ENCODE measurements around the gene IL1R2. TPM values are rescaled to one million over a fixed set of nuclear protein-coding genes. Genes with fewer than 3 reads are reported as not detected.

IL1R2 gene
- total and polyA plus RNA-seq, 9 of the 15 experiments (the other 6 are each of a cell fraction or from before 2014, with no cell fraction given): 0.13 TPM; not detected in 8

GRCh38 chr2:102063941-102064678 lies 72.3 kb downstream of the IL1R2 start (continued):
- TF ChIP-seq, protein P1, sequence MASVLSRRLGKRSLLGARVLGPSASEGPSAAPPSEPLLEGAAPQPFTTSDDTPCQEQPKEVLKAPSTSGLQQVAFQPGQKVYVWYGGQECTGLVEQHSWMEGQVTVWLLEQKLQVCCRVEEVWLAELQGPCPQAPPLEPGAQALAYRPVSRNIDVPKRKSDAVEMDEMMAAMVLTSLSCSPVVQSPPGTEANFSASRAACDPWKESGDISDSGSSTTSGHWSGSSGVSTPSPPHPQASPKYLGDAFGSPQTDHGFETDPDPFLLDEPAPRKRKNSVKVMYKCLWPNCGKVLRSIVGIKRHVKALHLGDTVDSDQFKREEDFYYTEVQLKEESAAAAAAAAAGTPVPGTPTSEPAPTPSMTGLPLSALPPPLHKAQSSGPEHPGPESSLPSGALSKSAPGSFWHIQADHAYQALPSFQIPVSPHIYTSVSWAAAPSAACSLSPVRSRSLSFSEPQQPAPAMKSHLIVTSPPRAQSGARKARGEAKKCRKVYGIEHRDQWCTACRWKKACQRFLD (CRISPR knock-in tag; IDR thresholded peaks at IDR 0.05): peak; percentile 63; the same call in 1 of the 2 replicates
- TF ChIP-seq SNIP1 (IDR thresholded peaks at IDR 0.05; ENCODE audit: low read depth): no peak
- TF ChIP-seq NCOA2 (IDR thresholded peaks at IDR 0.05; ENCODE audit: partially characterized antibody in 2 of 2): no peak
- TF ChIP-seq ZNF584 (CRISPR knock-in tag; IDR thresholded peaks at IDR 0.05; ENCODE audit: low read depth): 0 out of 2 replicates have a peak, but pooled peaks have one; percentile 56
- no peak for TF ChIP-seq MEF2D (tag; conservative IDR thresholded peaks at IDR 0.05; ENCODE audit: low read depth)
- TF ChIP-seq SRF (CRISPR knock-in tag; IDR thresholded peaks at IDR 0.05): 0 out of 4 replicates have a peak, but pooled peaks of 1 of the 2 experiments have one; percentile 29
- peak; percentile 90 for TF ChIP-seq HMBOX1 (IDR thresholded peaks at IDR 0.05)
- TF ChIP-seq CBX1 (IDR thresholded peaks at IDR 0.05; ENCODE audit: low read depth): no peak
- TF ChIP-seq ZNF212 (CRISPR knock-in tag; IDR thresholded peaks at IDR 0.05): no peak
- no peak for TF ChIP-seq CHD1 (IDR thresholded peaks at IDR 0.05; ENCODE audit: low read length)
- TF ChIP-seq ZNF324 (CRISPR knock-in tag; IDR thresholded peaks at IDR 0.05): no peak
- TF ChIP-seq COPS2 (conservative IDR thresholded peaks at IDR 0.05): no peak
- no peak for TF ChIP-seq KLF6 (CRISPR knock-in tag; IDR thresholded peaks at IDR 0.05; ENCODE audit: borderline replicate concordance)
- TF ChIP-seq, protein P2, sequence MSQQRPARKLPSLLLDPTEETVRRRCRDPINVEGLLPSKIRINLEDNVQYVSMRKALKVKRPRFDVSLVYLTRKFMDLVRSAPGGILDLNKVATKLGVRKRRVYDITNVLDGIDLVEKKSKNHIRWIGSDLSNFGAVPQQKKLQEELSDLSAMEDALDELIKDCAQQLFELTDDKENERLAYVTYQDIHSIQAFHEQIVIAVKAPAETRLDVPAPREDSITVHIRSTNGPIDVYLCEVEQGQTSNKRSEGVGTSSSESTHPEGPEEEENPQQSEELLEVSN (IDR thresholded peaks at IDR 0.05; ENCODE audit: borderline replicate concordance in 1 of 2, extremely low read depth in 1 of 2, insufficient read depth in 1 of 2, insufficient read length in 1 of 2, low read depth in 1 of 2, low read length in 1 of 2, poor library complexity in 1 of 2, severe bottlenecking in 1 of 2): peak; percentile 50 to 53
- peak; percentile 97 for TF ChIP-seq MAFK (IDR thresholded peaks at IDR 0.05; ENCODE audit: low read length)
- no peak for TF ChIP-seq ZBTB1 (CRISPR knock-in tag; IDR thresholded peaks at IDR 0.05; ENCODE audit: borderline replicate concordance, low read depth)
- no peak for TF ChIP-seq NR3C1 (CRISPR knock-in tag; IDR thresholded peaks at IDR 0.05)
- no peak for TF ChIP-seq SNAPC5 (CRISPR knock-in tag; IDR thresholded peaks at IDR 0.05)
- TF ChIP-seq, protein P3, sequence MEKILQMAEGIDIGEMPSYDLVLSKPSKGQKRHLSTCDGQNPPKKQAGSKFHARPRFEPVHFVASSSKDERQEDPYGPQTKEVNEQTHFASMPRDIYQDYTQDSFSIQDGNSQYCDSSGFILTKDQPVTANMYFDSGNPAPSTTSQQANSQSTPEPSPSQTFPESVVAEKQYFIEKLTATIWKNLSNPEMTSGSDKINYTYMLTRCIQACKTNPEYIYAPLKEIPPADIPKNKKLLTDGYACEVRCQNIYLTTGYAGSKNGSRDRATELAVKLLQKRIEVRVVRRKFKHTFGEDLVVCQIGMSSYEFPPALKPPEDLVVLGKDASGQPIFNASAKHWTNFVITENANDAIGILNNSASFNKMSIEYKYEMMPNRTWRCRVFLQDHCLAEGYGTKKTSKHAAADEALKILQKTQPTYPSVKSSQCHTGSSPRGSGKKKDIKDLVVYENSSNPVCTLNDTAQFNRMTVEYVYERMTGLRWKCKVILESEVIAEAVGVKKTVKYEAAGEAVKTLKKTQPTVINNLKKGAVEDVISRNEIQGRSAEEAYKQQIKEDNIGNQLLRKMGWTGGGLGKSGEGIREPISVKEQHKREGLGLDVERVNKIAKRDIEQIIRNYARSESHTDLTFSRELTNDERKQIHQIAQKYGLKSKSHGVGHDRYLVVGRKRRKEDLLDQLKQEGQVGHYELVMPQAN (IDR thresholded peaks at IDR 0.05; ENCODE audit: borderline replicate concordance): peak; percentile 71; the same call in 1 of the 2 replicates
- TF ChIP-seq BDP1 (IDR thresholded peaks at IDR 0.05; ENCODE audit: insufficient read depth, insufficient read length): no peak
- peak; percentile 59 for TF ChIP-seq RBFOX2 (IDR thresholded peaks at IDR 0.05; ENCODE audit: low read depth, low read length)

Data from K562 (cell line).